RWPE2 (cell line): ENCODE measurements around the gene MRGPRX3.
A peak's percentile ranks its signal among the peaks of the same experiment; 100 is the strongest.

Source experiments
- ATAC-seq: fragments of 200-7000 bp; cut with Tn5 transposase; 3 replicates; pipeline ENCODE4 v1.9.1; 2021; ENCODE audit warnings: low read depth
- DNase-seq: peaks from one replicate; pipeline ENCODE4 v3.0.0-alpha.2; 2020; ENCODE audit warnings: low spot score
- H3K27ac ChIP-seq: fragments of 450-650 bp; 2 replicates; pipeline ENCODE4 v1.5.1; 2017; ENCODE audit warnings: mild to moderate bottlenecking; ENCODE audit not compliant: poor library complexity, severe bottlenecking
- H3K27me3 ChIP-seq: fragments of 250-450 bp; sonication (Bioruptor Pico); 2 replicates; pipeline ENCODE4 v1.5.1; 2021; ENCODE audit warnings: mild to moderate bottlenecking, moderate library complexity; ENCODE audit not compliant: insufficient read depth, poor library complexity, severe bottlenecking
- H3K36me3 ChIP-seq: fragments of 250-450 bp; sonication (Bioruptor Pico); 2 replicates; pipeline ENCODE4 v1.5.1; 2020; ENCODE audit warnings: low read depth, mild to moderate bottlenecking, moderate library complexity
- H3K4me1 ChIP-seq: fragments of 250-450 bp; sonication (Bioruptor Pico); 2 replicates; pipeline ENCODE4 v1.5.1; 2021; ENCODE audit warnings: mild to moderate bottlenecking, moderate library complexity; ENCODE audit not compliant: insufficient read depth, poor library complexity, severe bottlenecking
- H3K4me3 ChIP-seq: fragments of 250-450 bp; sonication (Bioruptor Pico); 2 replicates; pipeline ENCODE4 v1.5.1; 2021; ENCODE audit warnings: mild to moderate bottlenecking, moderate library complexity; ENCODE audit not compliant: severe bottlenecking
- H3K9me3 ChIP-seq: fragments of 250-450 bp; sonication (Bioruptor Pico); 2 replicates; pipeline ENCODE4 v1.5.1; 2021; ENCODE audit warnings: mild to moderate bottlenecking, moderate library complexity; ENCODE audit not compliant: severe bottlenecking
- TF ChIP-seq, protein P1 (sequence below): fragments of 450-650 bp; IDR thresholded peaks from one replicate; pipeline ENCODE4 v1.5.1; 2017; ENCODE audit warnings: mild to moderate bottlenecking, moderate library complexity; ENCODE audit not compliant: poor library complexity, severe bottlenecking

Gene MRGPRX3

DNA sequence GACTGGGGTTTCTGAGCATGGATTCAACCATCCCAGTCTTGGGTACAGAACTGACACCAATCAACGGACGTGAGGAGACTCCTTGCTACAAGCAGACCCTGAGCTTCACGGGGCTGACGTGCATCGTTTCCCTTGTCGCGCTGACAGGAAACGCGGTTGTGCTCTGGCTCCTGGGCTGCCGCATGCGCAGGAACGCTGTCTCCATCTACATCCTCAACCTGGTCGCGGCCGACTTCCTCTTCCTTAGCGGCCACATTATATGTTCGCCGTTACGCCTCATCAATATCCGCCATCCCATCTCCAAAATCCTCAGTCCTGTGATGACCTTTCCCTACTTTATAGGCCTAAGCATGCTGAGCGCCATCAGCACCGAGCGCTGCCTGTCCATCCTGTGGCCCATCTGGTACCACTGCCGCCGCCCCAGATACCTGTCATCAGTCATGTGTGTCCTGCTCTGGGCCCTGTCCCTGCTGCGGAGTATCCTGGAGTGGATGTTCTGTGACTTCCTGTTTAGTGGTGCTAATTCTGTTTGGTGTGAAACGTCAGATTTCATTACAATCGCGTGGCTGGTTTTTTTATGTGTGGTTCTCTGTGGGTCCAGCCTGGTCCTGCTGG, 4.9 kb downstream of the MRGPRX3 start:
- ATAC-seq (no peak), DNase-seq (no peak)
- no peaks in the 10 kb centered on the region for H3K36me3 ChIP-seq
- H3K4me1 ChIP-seq, result peaks cover 4% of the 10 kb centered on the region
- TF ChIP-seq, protein P1, sequence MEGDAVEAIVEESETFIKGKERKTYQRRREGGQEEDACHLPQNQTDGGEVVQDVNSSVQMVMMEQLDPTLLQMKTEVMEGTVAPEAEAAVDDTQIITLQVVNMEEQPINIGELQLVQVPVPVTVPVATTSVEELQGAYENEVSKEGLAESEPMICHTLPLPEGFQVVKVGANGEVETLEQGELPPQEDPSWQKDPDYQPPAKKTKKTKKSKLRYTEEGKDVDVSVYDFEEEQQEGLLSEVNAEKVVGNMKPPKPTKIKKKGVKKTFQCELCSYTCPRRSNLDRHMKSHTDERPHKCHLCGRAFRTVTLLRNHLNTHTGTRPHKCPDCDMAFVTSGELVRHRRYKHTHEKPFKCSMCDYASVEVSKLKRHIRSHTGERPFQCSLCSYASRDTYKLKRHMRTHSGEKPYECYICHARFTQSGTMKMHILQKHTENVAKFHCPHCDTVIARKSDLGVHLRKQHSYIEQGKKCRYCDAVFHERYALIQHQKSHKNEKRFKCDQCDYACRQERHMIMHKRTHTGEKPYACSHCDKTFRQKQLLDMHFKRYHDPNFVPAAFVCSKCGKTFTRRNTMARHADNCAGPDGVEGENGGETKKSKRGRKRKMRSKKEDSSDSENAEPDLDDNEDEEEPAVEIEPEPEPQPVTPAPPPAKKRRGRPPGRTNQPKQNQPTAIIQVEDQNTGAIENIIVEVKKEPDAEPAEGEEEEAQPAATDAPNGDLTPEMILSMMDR, result no peak
- no peak overlapping the region for H3K4me3 ChIP-seq
- no peak overlapping the region for H3K27ac ChIP-seq
- H3K27me3 ChIP-seq, result no peaks in the 10 kb centered on the region
- no peaks in the 10 kb centered on the region for H3K9me3 ChIP-seq

GRCh38 chr11:18140145-18140544, 7.8 kb downstream of the MRGPRX3 start:
- DNase-seq (no peak), ATAC-seq (no peak)
- no peak overlapping the region for H3K27ac ChIP-seq
- peaks cover 8% of the 10 kb centered on the region for H3K4me1 ChIP-seq
- no peaks in the 10 kb centered on the region for H3K9me3 ChIP-seq
- H3K36me3 ChIP-seq, result no peaks in the 10 kb centered on the region
- no peaks in the 10 kb centered on the region for H3K27me3 ChIP-seq
- TF ChIP-seq, protein P1, result no peak
- no peak overlapping the region for H3K4me3 ChIP-seq

DNA sequence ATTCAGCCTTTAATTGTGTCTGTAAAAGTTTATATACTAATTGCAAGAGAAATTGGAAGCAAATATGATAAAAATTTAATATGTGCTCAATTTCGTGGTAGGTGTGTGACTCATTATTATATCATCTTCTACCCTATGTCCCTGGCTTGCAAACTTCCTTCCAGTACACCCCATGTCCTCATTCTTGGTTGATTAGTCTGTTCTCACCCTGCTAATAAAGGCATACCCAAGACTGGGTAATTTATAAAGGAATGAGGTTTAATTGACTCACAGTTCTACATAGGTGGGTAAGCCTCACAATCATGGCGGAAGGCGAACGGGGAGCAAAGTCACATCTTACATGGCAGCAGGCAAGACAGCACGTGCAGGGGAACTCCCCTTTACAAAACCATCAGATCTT, 11.9 kb downstream of the MRGPRX3 start:
- H3K4me1 ChIP-seq, result peaks cover 8% of the 10 kb centered on the region
- peak; percentile 75 for ATAC-seq
- no peaks in the 10 kb centered on the region for H3K9me3 ChIP-seq
- no peaks in the 10 kb centered on the region for H3K27me3 ChIP-seq
- H3K36me3 ChIP-seq, result no peaks in the 10 kb centered on the region
- peak overlapping the region; percentile 55 for H3K27ac ChIP-seq
- H3K4me3 ChIP-seq, result no peak overlapping the region
- no peak for DNase-seq
- TF ChIP-seq, protein P1, result no peak

- no peak for DNase-seq
- no peak for ATAC-seq
These were observed 12.7 kb downstream of the MRGPRX3 start for GRCh38 chr11:18145025-18145424.

GRCh38 chr11:18145837-18146236, 13.5 kb downstream of the MRGPRX3 start:
- Histone ChIP-seq H3K4me1 (peaks cover 8% of the 10 kb centered on the region), H3K4me3 (no peak overlapping the region), H3K27me3 (no peaks in the 10 kb centered on the region), H3K9me3 (no peaks in the 10 kb centered on the region), H3K36me3 (no peaks in the 10 kb centered on the region), H3K27ac (no peak overlapping the region)
- ATAC-seq (no peak), DNase-seq (no peak)
- TF ChIP-seq, protein P1, result no peak

More at GRCh38 chr11:18145025-18145424, 12.7 kb downstream of the MRGPRX3 start:
- TF ChIP-seq, protein P1, result no peak
- no peaks in the 10 kb centered on the region for H3K9me3 ChIP-seq
- no peak overlapping the region for H3K4me3 ChIP-seq
- no peaks in the 10 kb centered on the region for H3K27me3 ChIP-seq
- no peaks in the 10 kb centered on the region for H3K36me3 ChIP-seq
- peaks cover 8% of the 10 kb centered on the region for H3K4me1 ChIP-seq
- H3K27ac ChIP-seq, result peak overlapping the region; percentile 55
